Activated T-cell treated with anti-CD3 and anti-CD28 coated beads, Interleukin-2, amount 50 U/mL, for 24 hours (primary cell): ENCODE results near the gene KCNH3.
A peak's percentile ranks its signal among the peaks of the same experiment; 100 is the strongest.
"Not testable (repeated sequence)": the region's sequence is repeated elsewhere in the genome, so short reads cannot be mapped to it uniquely, and the experiment has no call there.

Source experiments
- DNase-seq: peaks from one replicate; pipeline ENCODE4 v3.0.0-alpha.2; 2020
- H3K27ac Mint-ChIP-seq: 2 replicates; pipeline ENCODE4 v1.8.0; 2020; ENCODE audit warnings: mild to moderate bottlenecking, mixed read lengths
- H3K27me3 Mint-ChIP-seq: 2 replicates; pipeline ENCODE4 v1.8.0; 2020; ENCODE audit warnings: mixed read lengths
- H3K36me3 Mint-ChIP-seq: 2 replicates; pipeline ENCODE4 v1.8.0; 2020; ENCODE audit warnings: low read depth, mixed read lengths
- H3K4me1 Mint-ChIP-seq: 2 replicates; pipeline ENCODE4 v1.8.0; 2020; ENCODE audit warnings: low read depth, mixed read lengths
- H3K4me3 Mint-ChIP-seq: 2 replicates; pipeline ENCODE4 v1.8.0; 2020; ENCODE audit warnings: mild to moderate bottlenecking, moderate library complexity, mixed read lengths
- H3K9me3 Mint-ChIP-seq: 2 replicates; pipeline ENCODE4 v1.8.0; 2020; ENCODE audit warnings: mixed read lengths

KCNH3 gene, protein sequence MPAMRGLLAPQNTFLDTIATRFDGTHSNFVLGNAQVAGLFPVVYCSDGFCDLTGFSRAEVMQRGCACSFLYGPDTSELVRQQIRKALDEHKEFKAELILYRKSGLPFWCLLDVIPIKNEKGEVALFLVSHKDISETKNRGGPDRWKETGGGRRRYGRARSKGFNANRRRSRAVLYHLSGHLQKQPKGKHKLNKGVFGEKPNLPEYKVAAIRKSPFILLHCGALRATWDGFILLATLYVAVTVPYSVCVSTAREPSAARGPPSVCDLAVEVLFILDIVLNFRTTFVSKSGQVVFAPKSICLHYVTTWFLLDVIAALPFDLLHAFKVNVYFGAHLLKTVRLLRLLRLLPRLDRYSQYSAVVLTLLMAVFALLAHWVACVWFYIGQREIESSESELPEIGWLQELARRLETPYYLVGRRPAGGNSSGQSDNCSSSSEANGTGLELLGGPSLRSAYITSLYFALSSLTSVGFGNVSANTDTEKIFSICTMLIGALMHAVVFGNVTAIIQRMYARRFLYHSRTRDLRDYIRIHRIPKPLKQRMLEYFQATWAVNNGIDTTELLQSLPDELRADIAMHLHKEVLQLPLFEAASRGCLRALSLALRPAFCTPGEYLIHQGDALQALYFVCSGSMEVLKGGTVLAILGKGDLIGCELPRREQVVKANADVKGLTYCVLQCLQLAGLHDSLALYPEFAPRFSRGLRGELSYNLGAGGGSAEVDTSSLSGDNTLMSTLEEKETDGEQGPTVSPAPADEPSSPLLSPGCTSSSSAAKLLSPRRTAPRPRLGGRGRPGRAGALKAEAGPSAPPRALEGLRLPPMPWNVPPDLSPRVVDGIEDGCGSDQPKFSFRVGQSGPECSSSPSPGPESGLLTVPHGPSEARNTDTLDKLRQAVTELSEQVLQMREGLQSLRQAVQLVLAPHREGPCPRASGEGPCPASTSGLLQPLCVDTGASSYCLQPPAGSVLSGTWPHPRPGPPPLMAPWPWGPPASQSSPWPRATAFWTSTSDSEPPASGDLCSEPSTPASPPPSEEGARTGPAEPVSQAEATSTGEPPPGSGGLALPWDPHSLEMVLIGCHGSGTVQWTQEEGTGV

DNA sequence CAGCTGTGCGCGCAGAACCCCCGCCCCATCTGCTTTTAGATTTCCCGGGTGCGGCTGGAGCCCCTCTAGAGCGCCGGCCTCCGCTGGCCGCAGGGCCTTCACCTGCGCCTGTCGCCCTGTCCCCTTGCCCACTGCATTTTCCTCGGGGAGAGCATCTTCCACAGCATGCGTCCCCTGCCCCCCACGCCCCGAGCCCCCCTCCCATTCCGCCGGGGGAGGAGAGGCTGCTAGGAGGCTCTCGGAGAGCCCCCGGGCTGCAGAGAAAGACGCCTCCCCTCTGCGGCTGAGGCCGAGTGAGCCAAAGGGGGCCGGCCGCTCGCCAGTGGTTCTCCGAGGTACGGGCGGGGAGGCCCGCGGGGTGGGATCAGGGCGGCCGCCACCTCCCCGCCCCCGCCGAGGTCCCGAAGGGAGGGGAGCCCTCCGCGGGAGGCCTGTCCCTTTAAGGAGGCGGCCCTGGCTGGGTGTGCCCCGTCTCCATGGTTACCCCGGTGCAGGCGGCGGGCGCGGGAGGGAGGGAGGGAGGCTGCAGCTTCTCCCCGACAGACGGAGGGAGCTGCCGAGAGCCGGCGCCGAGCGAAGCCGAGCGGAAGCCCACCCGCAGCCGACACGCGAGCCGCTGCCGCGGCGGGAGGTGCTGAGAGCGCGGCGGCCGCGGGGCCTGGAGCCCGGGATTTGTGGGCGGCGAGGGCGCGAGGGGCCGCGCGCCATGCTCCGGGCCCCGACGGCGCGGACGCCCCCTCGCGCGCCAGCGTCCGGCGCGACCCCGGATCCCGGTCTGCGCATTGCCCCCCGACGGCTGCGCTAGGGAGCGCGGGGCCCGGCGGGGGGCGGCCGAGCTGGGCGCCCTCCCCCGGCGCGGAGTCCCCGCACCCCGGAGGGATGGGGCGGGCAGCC, at the start of gene KCNH3:
KCNH3 (plus strand) TSS at position 521 of the 894 bp plus-strand sequence. CDS start 387 bp downstream, outside the sequence.
- Mint-ChIP-seq H3K36me3 (no peaks in the 10 kb centered on the region), H3K27me3 (peaks cover 31% of the 10 kb centered on the region), H3K4me3 (peak within 1 kb of the TSS; percentile 66), H3K9me3 (no peaks in the 10 kb centered on the region), H3K4me1 (peaks cover 19% of the 10 kb centered on the region), H3K27ac (no peak within 1 kb of the TSS)
- peak; percentile 84 for DNase-seq

DNA sequence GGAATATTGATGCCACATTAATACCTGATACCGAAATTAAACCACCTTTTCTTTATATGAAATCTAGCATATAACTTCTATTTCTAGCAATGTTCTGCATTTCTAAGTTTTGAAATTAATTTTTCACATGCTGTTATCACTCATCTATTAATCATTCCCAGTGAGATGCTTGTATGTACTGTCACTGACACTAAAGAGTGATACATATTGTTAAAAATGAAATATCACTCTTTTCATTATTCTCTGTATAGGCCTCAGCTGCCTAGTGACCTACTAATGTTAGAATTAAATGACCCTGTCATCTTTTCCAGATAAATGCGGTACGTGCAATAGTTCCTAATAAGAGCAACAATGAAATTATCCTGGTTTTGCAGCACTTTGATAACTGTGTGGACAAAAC, 49.7 kb upstream of the KCNH3 start:
- no peak overlapping the region for H3K4me3 Mint-ChIP-seq
- H3K36me3 Mint-ChIP-seq: peaks cover 22% of the 10 kb centered on the region
- DNase-seq: no peak
- H3K4me1 Mint-ChIP-seq: no peaks in the 10 kb centered on the region
- H3K27me3 Mint-ChIP-seq: no peaks in the 10 kb centered on the region
- no peak overlapping the region for H3K27ac Mint-ChIP-seq
- H3K9me3 Mint-ChIP-seq: no peaks in the 10 kb centered on the region

DNA sequence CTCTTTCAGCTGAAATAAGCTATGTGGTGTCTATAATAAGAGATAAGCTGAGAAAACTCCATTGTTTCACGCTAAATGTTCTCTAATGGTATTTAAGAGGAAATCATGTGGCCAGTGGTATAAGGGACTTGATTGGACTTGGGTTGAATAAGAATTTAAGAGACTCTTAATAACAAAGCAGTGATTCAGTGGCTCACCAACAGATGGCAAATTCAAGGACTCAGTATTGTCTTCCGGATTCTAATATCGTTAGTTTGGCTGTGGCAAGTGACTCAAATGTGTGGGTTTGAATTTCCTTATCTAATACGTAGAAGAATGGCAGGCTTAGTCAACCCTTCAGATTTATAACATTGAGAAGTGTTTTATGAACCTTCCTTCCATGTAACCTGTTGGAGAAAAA, 49.1 kb upstream of the KCNH3 start:
- H3K9me3 Mint-ChIP-seq: no peaks in the 10 kb centered on the region
- no peak overlapping the region for H3K27ac Mint-ChIP-seq
- H3K4me3 Mint-ChIP-seq: no peak overlapping the region
- no peaks in the 10 kb centered on the region for H3K27me3 Mint-ChIP-seq
- no peak for DNase-seq
- H3K4me1 Mint-ChIP-seq: no peaks in the 10 kb centered on the region
- peaks cover 25% of the 10 kb centered on the region for H3K36me3 Mint-ChIP-seq

- Mint-ChIP-seq H3K36me3 (peaks cover 20% of the 10 kb centered on the region), H3K27me3 (no peaks in the 10 kb centered on the region), H3K4me3 (no peak overlapping the region), H3K4me1 (no peaks in the 10 kb centered on the region), H3K27ac (no peak overlapping the region), H3K9me3 (no peaks in the 10 kb centered on the region)
- no peak for DNase-seq
Observed at GRCh38 chr12:49491823-49492222, 47.0 kb upstream of the KCNH3 start.

- Mint-ChIP-seq H3K27me3 (no peaks in the 10 kb centered on the region), H3K9me3 (no peaks in the 10 kb centered on the region), H3K4me3 (no peak overlapping the region), H3K4me1 (no peaks in the 10 kb centered on the region), H3K36me3 (peaks cover 28% of the 10 kb centered on the region), H3K27ac (no peak overlapping the region)
- no peak for DNase-seq
Observed at GRCh38 chr12:49493900-49494299, 44.9 kb upstream of the KCNH3 start.

- peaks cover 29% of the 10 kb centered on the region for H3K36me3 Mint-ChIP-seq
- H3K4me1 Mint-ChIP-seq: peaks cover 3% of the 10 kb centered on the region
- no peak overlapping the region for H3K4me3 Mint-ChIP-seq
- no peaks in the 10 kb centered on the region for H3K27me3 Mint-ChIP-seq
- no peak overlapping the region for H3K27ac Mint-ChIP-seq
- DNase-seq: no peak
- no peaks in the 10 kb centered on the region for H3K9me3 Mint-ChIP-seq
Observed at GRCh38 chr12:49496417-49497360, 42.1 kb upstream of the KCNH3 start.

DNA sequence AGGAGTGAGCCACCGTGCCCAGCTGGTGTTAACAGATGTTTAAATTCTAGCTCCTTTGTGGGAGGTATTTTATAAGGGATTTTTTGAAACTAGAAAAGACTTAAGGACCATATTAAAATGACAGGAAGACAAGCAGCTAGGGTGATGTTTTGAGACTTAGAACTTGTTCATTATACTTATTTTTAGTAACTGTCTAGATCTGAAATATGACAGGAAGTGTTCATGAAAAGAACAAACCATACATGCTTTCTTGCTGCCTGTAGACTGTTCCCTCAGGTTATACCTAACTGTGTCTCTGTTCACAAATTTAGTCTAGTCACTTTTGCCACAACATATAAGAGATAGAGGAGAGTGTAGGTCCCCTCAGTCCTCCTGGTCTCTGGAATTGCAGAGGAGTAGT, 36.9 kb upstream of the KCNH3 start:
- Mint-ChIP-seq H3K36me3 (peaks cover 25% of the 10 kb centered on the region), H3K4me3 (no peak overlapping the region), H3K4me1 (peaks cover 11% of the 10 kb centered on the region), H3K9me3 (no peaks in the 10 kb centered on the region), H3K27me3 (no peaks in the 10 kb centered on the region), H3K27ac (peak overlapping the region; percentile 22)
- DNase-seq: no peak

- Mint-ChIP-seq H3K4me1 (peaks cover 11% of the 10 kb centered on the region), H3K27me3 (no peaks in the 10 kb centered on the region), H3K4me3 (no peak overlapping the region), H3K27ac (no peak overlapping the region), H3K9me3 (no peaks in the 10 kb centered on the region), H3K36me3 (peaks cover 20% of the 10 kb centered on the region)
- DNase-seq: no peak
Observed at GRCh38 chr12:49502590-49502989, 36.2 kb upstream of the KCNH3 start.

DNA sequence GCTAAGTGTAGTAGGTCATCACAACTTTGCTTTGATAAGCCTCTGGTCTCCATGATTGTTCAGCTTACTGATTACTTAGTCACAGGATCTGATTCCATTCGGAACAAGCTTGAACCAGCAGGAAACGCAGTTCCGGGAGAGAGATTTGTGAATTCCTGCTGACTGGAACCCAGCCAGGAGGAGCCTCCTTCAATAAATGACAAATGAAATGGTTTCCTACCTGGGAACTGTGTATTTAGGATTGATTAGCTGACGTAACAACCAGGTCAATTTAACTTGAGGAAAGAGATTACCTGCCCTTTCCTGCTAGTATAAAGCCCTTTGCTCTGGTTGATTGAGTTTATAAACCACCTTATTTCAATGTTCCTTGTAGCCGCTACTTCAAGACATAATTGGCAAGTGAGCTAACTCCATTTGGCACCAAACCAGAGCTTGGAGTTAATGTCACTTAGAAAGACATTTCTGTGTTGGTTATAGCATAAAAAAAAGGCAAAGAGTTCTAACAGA, 35.1 kb upstream of the KCNH3 start:
- DNase-seq: no peak
- Mint-ChIP-seq H3K27me3 (no peaks in the 10 kb centered on the region), H3K4me3 (no peak overlapping the region), H3K9me3 (no peaks in the 10 kb centered on the region), H3K27ac (no peak overlapping the region), H3K36me3 (peaks cover 18% of the 10 kb centered on the region), H3K4me1 (peaks cover 11% of the 10 kb centered on the region)

DNA sequence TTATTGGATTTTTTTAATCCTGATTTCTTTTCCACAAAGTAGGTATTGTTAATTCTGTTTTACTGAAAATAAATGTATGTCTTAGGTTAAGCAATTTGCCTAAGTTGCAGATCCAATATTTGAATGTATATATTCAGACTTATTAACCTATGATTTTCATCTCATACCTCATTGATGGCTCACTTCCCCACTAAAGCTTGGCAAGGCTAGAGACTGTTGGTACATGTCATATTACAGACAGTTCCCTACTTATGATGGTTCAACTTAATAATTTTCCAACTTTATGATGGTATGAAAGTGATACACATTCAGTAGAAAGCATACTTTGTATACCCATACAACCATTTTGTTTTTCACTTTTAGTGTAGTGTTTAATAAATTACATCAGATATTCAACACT, 33.2 kb upstream of the KCNH3 start:
- Mint-ChIP-seq H3K36me3 (peaks cover 11% of the 10 kb centered on the region), H3K27me3 (no peaks in the 10 kb centered on the region), H3K4me3 (no peak overlapping the region), H3K4me1 (peaks cover 11% of the 10 kb centered on the region), H3K9me3 (no peaks in the 10 kb centered on the region), H3K27ac (no peak overlapping the region)
- DNase-seq: no peak

DNA sequence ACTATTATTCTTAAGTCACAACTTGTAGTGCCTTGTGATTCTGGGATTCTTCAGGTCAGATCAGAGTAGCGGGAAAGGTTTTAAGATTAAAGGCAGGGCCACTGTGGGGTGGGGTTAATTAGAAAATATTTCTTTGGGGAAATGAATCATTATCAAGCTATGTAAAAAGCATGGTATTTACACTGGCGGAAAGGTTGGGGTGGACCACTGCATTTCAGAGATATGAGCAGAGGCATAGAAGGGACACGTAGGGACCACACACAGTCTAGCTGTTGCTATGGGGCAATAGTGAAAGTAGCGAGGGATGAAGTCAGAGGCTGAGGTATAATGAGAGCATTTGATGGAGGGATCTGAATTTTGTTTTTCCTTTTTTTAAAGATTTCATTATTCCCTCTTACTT, 31.7 kb upstream of the KCNH3 start:
- H3K27me3 Mint-ChIP-seq: no peaks in the 10 kb centered on the region
- H3K9me3 Mint-ChIP-seq: no peaks in the 10 kb centered on the region
- no peak for DNase-seq
- H3K36me3 Mint-ChIP-seq: peaks cover 8% of the 10 kb centered on the region
- no peak overlapping the region for H3K27ac Mint-ChIP-seq
- no peak overlapping the region for H3K4me3 Mint-ChIP-seq
- peaks cover 3% of the 10 kb centered on the region for H3K4me1 Mint-ChIP-seq

- H3K4me1 Mint-ChIP-seq, H3K36me3 Mint-ChIP-seq, H3K4me3 Mint-ChIP-seq, H3K27ac Mint-ChIP-seq, H3K9me3 Mint-ChIP-seq, DNase-seq, H3K27me3 Mint-ChIP-seq: not testable (repeated sequence)
Observed at GRCh38 chr12:49509681-49510080, 29.1 kb upstream of the KCNH3 start.

DNA sequence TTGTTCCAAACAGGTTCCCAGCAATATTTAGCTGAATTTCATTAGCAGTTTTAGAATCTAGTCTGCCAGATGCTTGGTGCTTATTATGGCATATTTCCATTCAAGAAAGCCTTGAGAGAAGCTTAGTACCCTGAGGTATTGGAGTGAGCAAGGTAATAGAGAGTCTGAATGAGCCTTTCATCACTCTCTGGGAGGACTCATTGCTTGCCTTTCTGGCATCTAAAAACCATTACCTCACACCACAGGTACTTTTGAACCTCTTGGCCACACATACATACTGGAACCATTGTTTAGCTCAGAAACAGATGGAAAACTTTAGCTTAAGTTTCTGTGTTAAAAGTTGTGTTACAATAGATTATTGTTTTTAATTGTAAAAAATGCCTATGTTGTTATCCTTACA, 27.4 kb upstream of the KCNH3 start:
- DNase-seq: no peak
- no peak overlapping the region for H3K27ac Mint-ChIP-seq
- H3K27me3 Mint-ChIP-seq: no peaks in the 10 kb centered on the region
- H3K36me3 Mint-ChIP-seq: no peaks in the 10 kb centered on the region
- H3K4me1 Mint-ChIP-seq: no peaks in the 10 kb centered on the region
- no peak overlapping the region for H3K4me3 Mint-ChIP-seq
- H3K9me3 Mint-ChIP-seq: no peaks in the 10 kb centered on the region
